DMS53 treated with DMSO at 0.1 percent for 48 hours (cell line): ENCODE results near the gene WDR26.
"Not testable (repeated sequence)": the region's sequence is repeated elsewhere in the genome, so short reads cannot be mapped to it uniquely, and the experiment has no call there.

Source experiments
- DNase-seq: peaks from one replicate; lab custom pipeline; 2025; ENCODE audit not compliant: unreplicated experiment; lab: John Stamatoyannopoulos, UW

WDR26 gene

DNA sequence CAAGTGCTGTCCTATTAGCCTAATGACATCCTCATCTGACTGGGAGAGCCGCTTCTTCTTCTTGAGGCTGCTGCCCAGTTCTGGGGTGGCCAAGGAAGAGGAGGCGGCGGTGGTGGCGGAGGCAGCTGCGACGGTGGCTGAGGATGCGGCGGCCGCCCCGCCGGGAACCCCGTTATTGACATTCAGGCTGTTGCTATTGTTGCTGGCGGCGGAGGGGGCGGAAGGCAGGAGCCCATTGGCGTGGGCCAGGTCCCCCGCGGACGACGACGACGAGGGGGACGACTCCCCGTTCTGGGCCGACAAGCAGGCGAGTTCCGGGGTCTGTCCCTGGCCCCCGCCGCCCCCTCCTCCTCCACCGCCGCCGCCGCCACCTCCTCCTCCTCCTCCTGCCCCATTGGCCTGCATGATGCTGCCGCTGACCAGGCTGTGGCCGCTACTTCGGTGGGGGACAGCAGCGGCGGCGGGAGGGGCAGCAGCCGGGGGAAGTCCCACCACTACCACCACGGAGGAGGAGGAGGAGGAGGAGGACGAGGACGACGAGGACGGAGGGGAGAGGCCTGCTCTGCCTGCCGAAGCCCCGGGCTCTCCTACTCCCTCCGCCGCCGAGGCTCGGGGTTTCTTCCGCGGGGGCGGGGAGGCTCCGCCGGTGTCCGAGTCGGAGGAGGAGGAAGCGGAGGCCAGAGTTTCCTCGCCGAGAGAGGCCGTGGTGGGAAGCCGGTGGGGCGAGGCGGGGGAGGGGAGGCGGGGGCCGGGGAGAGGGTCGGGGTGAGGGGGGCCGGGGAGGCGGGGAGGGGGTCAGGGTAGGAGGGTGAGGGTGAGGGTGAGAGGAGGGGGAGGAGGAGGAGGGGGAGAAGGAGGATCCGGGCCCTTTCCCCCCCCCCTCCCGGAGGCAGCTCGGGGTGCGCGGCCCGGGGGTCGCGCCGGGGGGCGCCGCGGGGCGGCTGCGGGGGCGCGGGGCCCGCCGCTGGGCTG lies 610 bp downstream of the WDR26 start:
- DNase-seq: no peak

DNA sequence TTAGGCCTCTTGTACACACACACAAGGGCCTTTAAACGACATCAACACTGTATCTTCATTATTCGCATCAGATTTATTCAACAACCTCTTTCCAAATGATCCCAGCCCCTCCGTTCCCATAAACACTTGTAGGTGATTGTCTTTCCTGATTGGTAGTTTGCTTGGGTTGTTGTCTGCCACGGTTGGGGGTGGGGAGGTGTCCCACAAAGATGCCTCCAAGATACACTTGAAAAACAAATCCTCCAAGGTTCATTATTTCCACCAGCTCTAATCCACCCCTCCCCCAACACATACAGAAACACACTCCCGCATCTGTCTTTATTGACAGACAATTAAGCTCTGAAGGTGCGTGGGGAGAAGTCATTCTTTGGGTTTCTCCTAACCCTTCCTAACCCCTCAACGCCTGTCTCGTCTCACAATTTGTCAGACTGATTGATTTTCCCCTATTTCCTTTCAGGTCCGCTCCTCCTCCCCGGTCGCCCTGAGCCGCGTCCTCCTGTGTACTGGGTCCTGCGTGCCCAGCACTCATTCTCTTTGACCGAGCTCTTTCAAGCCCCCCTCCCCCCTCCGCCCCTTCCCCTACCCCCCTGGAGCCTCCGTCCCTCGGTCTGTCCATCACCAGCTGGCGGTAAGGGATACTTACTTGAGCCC lies 1.4 kb downstream of the WDR26 start:
- no peak for DNase-seq

DNA sequence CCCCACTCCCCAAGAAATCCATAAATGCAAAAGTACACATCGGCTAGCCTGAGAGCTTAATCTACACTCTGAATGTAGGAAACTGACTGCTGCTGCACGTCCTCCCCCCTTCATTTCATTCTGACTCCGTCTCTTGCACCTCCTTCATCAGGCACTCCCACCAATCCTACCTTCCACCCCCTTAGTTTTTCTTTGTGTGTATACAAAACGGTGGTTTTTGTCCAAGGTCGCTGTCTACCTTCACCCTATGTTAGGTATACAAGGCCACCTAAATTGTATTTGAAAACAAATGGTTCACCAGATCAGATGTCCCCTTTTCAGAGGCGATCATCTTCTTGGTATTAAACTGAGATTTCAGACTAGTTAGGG lies 1.9 kb downstream of the WDR26 start:
- no peak for DNase-seq

DNA sequence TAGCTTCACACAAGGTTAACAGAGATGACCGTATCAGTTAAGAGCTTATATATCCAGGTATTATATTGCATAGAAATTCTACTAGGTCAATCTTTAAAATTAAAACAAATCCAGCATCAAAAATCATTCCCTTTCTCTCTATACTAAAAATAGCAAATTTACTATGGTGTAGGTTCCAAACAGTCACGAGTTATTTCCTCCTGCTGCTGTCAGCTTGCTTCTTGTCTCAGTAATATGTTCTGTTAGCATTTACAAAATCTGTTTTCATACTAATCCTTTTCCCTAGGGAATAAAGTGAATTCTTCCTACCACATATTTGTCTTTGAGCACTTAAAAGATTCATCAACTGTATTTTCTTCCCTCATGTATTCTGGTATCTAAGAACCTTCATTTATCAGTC lies 2.5 kb downstream of the WDR26 start:
- DNase-seq: no peak

DNA sequence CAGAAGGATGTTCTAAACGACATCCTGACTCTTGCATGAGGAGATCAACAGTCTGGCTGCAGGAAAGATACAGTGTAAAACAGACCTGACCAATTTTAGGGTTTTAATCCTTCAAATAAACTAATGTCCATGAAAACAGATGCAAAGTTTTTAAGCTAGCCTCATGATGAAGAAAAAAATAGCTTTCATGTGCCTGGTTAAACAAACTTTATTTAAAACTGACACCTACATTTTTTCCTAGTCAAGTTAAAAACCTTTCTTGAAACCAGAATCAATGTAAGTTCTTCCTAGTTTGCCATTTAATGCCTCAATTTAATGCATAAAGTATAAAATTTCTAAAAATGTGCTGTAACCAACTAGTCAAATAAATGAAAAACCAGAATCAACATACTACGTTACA lies 2.9 kb downstream of the WDR26 start:
- DNase-seq: no peak

DNA sequence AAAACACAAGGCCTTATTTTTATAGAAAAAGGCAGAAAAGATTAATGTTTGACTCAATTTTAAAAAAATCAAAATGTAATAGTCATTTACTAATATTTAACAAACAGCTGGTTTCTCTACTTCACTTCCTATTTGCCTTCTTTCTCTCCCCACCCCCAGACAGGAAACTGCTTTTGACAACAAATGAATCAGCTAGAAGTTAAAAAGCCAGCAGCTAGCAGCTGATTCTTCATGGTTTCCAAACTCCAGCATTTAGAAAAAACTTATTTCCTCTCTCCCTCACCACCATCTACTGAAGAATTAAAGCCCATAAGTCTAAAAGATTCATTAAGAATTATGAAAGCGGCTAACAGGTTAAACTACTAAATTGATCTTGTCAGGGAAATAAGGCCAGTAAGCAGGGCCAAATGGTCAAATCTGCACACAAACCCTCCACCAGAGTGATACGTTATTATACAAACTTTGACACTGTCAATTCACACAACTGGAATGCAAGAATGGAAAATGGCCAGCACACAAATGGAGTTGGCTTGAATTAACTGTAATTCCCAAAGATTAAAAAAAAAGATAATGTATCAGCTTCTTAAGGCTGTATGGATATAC lies 4.0 kb downstream of the WDR26 start:
- DNase-seq: peak; percentile 22

DNA sequence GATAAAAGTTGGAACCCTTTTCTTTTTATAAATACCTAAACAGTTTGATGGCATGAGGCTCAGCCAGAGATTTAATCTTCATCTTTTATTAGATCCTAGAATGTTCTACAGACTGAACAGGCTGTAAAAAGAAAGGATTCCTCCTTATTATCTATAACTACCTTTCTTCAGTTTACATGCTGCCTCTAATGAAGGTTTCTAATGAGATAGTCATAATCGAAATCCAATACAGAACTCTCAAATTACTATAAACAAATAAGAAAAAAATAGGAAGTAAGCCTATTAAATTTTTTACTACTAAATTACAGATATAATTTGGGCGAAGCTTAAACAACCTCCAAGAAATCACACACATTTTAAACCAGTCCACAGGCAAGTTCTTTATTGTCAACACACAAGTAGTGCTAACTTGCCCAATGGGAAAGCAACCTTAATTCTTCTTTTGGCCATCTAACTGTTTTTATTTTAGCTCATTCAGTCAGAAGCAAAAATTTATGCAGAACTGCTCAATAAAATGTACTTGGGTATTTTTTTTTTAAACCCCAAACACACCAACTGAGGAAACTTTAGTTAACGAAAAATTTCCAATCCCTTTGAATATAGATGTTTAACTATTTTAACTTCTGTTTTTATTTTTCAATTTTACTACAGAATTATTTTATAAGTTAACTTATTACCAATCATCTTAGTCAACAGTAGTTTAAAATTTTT lies 4.8 kb downstream of the WDR26 start:
- no peak for DNase-seq

DNA sequence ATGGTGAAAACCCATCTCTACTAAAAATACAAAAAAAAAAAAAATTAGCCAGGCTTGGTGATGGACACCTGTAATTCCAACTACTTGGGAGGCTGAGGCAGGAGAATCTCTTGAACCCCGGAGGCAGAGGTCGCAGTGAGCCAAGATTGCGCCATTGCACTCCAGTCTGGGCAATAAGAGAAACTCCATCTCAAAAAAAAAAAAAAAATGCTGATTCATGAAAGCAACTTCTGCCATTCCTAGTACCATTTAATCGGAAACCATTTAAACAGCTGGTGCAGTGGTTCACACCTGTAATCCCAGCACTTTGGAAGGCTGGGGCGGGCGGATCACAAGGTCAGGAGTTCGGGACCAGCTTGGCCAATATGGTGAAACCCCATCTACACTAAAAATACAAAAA lies 5.9 kb downstream of the WDR26 start:
- not testable (repeated sequence) for DNase-seq

DNA sequence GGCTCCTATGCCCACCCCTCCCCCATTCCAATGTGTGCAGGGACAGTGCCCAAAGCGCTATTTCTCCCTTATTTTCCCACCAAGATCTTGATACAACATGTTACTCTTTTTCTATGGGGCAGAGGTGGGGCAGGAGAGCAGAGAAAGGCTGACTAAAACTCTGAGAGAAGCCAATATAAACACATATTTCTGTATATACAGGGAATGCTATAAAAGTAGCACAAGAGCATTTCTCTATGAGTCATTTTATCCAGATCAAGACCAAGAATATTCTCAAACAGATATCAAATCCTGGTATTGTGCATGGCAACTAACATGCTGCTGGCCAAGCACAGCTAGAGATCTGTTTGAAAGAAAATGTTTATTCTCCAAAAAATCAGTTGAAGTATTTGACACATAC lies 7.3 kb downstream of the WDR26 start:
- no peak for DNase-seq

DNA sequence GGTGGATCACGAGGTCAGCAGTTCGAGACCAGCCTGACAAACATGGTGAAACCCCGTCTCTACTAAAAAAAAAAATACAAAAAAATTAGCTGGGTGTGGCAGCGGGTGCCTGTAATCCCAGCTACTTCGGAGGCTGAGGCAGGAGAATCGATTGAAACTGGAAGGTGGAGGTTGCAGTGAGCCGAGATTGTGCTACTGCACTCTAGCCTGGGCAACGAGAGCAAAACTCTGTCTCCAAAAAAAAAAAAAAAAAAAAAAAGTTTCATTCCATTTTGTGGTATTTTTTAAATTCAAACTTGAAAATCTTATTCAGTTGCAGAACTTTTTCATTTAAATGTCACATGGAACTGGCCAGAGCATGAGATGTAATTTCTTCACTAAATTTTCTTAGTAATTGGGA lies 7.7 kb downstream of the WDR26 start:
- DNase-seq: not testable (repeated sequence)

DNA sequence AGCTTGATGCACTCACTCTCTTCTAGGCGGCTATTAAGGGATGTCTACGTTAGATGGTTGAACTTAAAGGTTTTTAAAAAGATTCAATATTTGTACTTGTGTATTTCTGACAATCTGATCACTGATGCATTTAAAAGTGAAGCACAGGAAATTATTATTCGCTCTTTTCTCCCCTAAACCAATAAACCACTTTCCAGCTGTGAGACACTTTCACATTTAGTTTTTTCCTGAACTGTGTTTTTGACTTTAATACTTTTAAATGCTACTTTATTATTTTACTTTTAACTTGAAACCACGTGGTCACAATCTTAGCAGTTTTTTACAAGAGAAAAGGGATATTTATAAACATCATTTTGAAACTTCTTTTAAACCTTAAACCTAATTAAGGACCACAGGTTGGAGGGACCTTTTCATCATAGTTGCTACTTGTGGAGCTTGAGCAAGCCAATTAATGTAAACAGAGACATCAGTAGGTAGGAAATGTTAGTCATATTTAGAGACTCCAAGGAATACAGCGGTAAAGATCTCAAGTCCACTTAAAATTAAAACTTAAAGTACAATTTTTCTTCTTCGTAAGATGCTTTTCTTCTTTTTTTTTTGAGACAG lies 9.2 kb downstream of the WDR26 start:
- DNase-seq: no peak

DNA sequence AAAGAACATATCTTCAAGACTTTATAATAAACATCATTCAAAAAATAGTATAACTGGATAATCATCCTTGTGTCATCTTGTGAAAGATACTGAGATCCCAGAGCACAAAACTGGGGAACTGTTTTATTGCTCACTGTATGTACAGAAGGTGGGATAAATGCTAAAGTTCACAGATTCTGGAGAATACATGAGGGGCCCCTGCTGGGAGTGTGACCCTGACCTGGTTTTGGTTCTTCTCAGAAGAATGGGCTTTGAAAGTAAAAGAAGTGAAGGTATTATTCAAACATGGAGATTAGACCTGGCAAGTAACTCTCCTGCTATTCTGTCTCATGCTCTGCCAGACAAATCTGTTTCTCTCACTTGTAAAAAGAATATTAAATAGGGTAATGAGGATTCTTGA lies 14.5 kb downstream of the WDR26 start:
- no peak for DNase-seq

DNA sequence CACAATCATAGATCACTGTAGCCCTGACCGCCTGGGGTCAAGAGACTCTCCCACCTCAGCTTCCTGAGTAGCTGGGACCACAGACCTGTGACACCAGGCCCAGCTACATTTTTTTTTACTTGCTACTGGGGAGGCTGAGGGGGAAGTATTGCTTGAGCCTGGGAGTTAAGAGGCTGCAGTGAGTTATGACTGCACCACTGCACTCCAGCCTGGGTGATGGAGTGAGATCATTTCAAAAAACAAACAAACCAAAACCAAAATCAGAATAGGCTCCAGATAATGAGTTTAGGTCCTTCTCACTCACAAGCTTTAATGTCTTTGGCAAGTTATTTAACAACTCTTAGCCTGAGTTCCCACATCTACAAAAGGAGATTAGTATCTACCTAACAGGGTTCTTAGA lies 22.8 kb downstream of the WDR26 start:
- no peak for DNase-seq

DNA sequence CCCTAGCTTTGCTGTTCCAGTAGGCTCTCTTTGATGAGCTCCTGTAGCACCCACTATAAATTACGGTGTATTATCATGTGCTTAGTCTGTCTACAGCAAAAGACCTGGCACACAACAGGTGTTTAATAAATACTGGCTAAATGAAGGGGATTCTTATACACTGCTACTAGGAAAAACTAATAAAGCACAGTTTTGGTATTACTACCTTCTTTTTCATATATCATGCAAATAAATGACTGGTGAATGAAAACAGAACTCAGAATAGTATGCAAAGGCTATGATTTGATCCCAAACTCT lies 26.4 kb downstream of the WDR26 start:
- no peak for DNase-seq

DNA sequence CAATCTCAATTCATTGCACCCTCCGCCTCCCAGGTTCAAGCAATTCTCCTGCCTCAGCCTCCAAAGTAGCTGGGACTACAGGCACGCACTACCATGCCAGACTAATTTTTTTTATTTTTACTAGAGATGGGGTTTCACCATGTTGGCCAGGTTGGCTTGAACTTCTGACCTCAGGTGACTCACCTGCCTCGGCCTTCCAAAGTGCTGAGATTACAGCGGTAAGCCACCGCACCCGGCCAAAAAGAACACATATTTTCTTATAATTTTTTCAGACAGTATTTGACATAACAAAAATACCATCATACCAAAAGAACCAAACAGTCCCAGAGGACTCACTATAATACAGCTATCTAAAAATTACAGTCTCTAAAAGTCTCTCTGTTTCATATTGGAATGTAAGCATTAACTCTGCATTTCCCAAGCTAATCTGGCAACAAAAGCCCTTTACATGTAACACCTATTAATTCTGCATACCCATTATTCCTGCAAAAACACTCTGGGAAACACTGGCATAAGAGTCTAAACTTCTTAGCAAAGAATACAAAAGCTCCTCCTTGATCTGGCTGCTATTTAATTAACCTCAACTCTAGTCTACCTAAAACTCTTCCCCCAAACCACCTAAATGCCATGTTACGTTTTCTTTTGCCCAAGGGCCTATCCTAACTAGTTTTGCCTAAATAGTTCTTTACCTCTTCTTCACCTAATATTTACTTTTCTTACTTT lies 26.9 kb downstream of the WDR26 start:
- DNase-seq: no peak

DNA sequence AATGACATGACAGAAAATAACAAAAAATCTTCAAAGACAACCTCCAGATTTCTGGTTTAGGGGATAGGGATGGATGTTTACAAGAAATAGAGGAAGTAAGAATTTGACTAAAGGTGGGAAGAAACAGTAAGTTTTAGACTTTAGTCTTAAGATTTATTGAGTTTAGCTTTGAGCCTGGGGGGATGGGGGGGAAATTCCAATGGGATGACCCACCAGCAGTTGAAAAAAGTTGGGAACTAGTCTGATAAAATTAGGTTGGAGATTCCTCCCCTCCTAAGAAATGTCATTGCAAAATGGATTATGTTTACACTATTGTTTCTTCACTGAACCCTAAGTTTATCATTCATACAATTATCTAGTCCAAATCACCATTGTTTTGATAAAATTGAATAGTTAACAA lies 28.4 kb downstream of the WDR26 start:
- no peak for DNase-seq

DNA sequence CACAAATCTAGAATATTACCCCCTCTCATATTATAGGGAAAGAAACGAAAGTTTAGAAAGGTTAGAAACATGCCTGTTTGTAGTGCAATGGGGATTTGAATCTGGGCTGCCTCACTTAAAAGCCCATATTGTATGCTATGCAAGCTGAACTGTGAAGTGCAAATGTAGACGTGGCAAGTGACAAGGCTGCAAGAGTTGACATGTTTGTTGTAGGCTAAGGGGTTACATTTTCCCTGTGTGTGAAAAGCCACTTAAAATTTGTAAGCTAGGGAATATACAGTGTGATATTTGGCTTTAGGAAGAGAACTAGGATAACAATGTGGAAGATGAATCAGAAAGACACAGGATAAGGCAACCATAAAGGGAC lies 29.0 kb downstream of the WDR26 start:
- no peak for DNase-seq

DNA sequence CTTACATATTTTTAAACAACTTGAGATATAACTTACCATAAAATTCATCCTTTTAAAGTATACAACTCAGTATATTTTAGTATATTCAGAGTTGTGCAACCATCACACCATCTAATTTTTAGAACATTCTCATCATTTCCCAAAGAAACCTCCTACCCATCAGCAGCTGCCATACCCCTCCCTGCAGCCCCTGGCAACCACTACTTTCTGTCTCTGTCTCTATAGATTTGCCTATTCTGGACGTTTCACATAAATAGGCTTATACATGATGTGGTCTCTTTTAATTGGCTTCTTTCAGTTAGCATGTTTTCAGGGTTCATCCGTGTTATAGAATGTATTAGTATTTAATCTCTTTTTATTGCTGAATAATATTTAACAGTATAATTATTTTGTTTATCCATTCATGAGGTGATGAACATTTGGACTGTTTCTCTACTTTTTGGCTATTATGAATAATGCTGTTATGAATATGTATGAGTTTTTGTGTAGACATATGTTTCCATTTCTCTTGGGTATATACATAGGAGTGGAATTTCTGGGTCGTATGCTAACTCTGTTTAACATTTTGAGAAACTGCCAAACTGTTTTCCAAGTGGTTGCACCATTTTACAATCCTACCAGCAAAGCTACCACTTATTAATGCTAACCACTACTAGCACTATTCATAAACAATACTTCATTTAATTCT lies 29.5 kb downstream of the WDR26 start:
- DNase-seq: no peak

DNA sequence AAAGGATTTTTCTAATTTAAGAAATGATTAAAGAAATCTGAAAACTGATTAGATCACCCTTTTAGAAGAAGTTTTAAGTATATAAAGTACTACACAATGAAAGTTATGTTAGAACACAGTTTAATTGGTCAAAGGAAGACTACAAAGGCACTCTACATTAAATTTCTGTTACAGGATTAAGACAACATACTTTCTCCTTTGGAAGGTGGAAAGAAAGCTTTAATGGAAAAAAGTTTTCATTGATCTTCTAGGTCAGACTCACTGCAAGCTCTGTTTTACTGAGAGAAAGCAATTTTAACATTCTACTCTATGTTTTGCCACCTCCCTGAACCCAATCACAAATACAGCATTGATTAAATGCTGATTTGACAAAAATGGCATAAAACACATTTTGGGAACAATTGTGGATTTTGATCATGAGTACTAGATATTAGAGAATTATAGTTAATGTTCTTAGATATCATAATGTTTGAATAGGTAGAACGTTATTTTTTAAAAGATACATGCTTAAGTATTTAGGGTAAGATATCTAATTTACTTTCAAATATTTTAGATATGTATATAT lies 32.0 kb downstream of the WDR26 start:
- DNase-seq: no peak

DNA sequence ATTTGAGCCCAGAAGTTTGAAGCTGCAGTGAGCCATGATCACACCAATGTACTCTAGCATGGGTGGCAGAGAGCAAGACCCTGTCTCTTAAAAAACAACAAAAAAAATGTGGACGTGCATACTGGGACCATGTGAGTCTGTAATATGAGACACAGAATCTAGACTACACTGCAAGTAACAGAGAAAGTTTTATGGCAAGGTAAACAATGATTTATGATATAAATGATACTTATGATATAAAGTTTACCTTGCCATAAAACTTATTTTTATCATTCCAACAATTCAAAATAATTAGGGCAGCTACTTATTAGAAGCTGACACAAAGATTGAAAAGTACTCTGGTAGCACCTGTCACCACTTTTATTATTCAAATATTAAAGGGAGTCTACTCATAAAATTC lies 34.7 kb downstream of the WDR26 start:
- DNase-seq: no peak
